ENCODE measurements around the gene GMPPA. TPM values are rescaled to one million over a fixed set of nuclear protein-coding genes. Genes with fewer than 3 reads are reported as not detected.

Gene GMPPA
- total and polyA plus RNA-seq, 4 donors: 18.8 to 48.9 (median 38.7) TPM

GRCh38 chr2:219536425-219536824 is 37.7 kb downstream of the GMPPA start:
- ATAC-seq (ENCODE audit: insufficient read depth, low FRiP score) (no peak), DNase-seq (no peak)
- no peak for TF ChIP-seq CTCF (IDR thresholded peaks at IDR 0.05; ENCODE audit: control extremely low read depth, extremely low read depth)
- Histone ChIP-seq H3K27me3 (ENCODE audit: control insufficient read depth in 3 of 3, insufficient read depth in 3 of 3, low read length in 2 of 3) (peaks cover 0 to under 1% (median 0%) of the 10 kb centered on the region in 3 donors), H3K9ac (ENCODE audit: insufficient read depth in 1 of 2, low read length in 2 of 2) (no peak overlapping the region), H3K4me3 (no peak overlapping the region), H3K4me1 (ENCODE audit: control insufficient read depth in 5 of 5, insufficient read depth in 5 of 5, low read length in 5 of 5) (peaks cover 0 to 29% (median 0%) of the 10 kb centered on the region in 5 donors), H3K9me3 (ENCODE audit: control insufficient read depth in 4 of 4, insufficient read depth in 3 of 4, low read length in 3 of 4) (no peaks in the 10 kb centered on the region), H3K36me3 (ENCODE audit: control insufficient read depth in 4 of 4, insufficient read depth in 4 of 4, low read length in 4 of 4) (peaks cover 3 to 13% (median 11%) of the 10 kb centered on the region in 4 donors), H3K27ac (ENCODE audit: low read depth in 1 of 2, low read length in 1 of 2) (no peak overlapping the region)
- WGBS, 2 donors: 81 to 90% methylated on average over 16 of the region's 16 CpGs

- H3K36me3 ChIP-seq (ENCODE audit: control insufficient read depth in 4 of 4, insufficient read depth in 4 of 4, low read length in 4 of 4): peaks cover 3 to 13% (median 12%) of the 10 kb centered on the region in 4 donors
- H3K27me3 ChIP-seq (ENCODE audit: control insufficient read depth in 3 of 3, insufficient read depth in 3 of 3, low read length in 2 of 3): no peaks in the 10 kb centered on the region
- H3K9ac ChIP-seq (ENCODE audit: insufficient read depth in 1 of 2, low read length in 2 of 2): no peak overlapping the region
- no peak overlapping the region for H3K4me3 ChIP-seq
- DNase-seq (no peak), ATAC-seq (ENCODE audit: insufficient read depth, low FRiP score) (no peak)
- WGBS, 2 donors: 69 to 77% methylated on average over 9 of the region's 9 CpGs
- no peak overlapping the region for H3K27ac ChIP-seq (ENCODE audit: low read depth in 1 of 2, low read length in 1 of 2)
- no peak for TF ChIP-seq CTCF (IDR thresholded peaks at IDR 0.05; ENCODE audit: control extremely low read depth, extremely low read depth)
- H3K4me1 ChIP-seq (ENCODE audit: control insufficient read depth in 5 of 5, insufficient read depth in 5 of 5, low read length in 5 of 5): peaks cover 0 to 33% (median 4%) of the 10 kb centered on the region in 5 donors
- no peaks in the 10 kb centered on the region for H3K9me3 ChIP-seq (ENCODE audit: control insufficient read depth in 4 of 4, insufficient read depth in 3 of 4, low read length in 3 of 4)
Measured at GRCh38 chr2:219536967-219537366, 38.3 kb downstream of the GMPPA start.

GRCh38 chr2:219537657-219538488 is 39.2 kb downstream of the GMPPA start:
- WGBS, 2 donors: 52 to 64% methylated on average over 11 to 14 of the region's 15 CpGs
- no peak for ATAC-seq (ENCODE audit: insufficient read depth, low FRiP score)
- Histone ChIP-seq H3K36me3 (ENCODE audit: control insufficient read depth in 4 of 4, insufficient read depth in 4 of 4, low read length in 4 of 4) (peaks cover 3 to 13% (median 12%) of the 10 kb centered on the region in 4 donors), H3K27ac (ENCODE audit: low read depth in 1 of 2, low read length in 1 of 2) (no peak overlapping the region), H3K4me3 (no peak overlapping the region), H3K9me3 (ENCODE audit: control insufficient read depth in 4 of 4, insufficient read depth in 3 of 4, low read length in 3 of 4) (no peaks in the 10 kb centered on the region), H3K9ac (ENCODE audit: insufficient read depth in 1 of 2, low read length in 2 of 2) (no peak overlapping the region), H3K4me1 (ENCODE audit: control insufficient read depth in 5 of 5, insufficient read depth in 5 of 5, low read length in 5 of 5) (peaks cover 0 to 42% (median 6%) of the 10 kb centered on the region in 5 donors), H3K27me3 (ENCODE audit: control insufficient read depth in 3 of 3, insufficient read depth in 3 of 3, low read length in 2 of 3) (no peaks in the 10 kb centered on the region)
- DNase-seq: peak in 2 of 3 donors; percentile 74 to 78
- TF ChIP-seq CTCF (IDR thresholded peaks at IDR 0.05; ENCODE audit: control extremely low read depth, extremely low read depth): no peak

Measured in lung (tissue), 12 donors.